Tibial artery (tissue), 4 donors: ENCODE results near the gene ADGRG3.
"Not testable (repeated sequence)": the region's sequence is repeated elsewhere in the genome, so short reads cannot be mapped to it uniquely, and the experiment has no call there.

Source experiments
- DNase-seq, 2 donors: peaks; one replicate each; pipeline ENCODE4 v3.0.0-alpha.2; 2019
- H3K27ac ChIP-seq, 2 donors: fragments of 200-600 bp; sonication (generic) in 1 of 2; 1 replicate in 1 of 2; 2 replicates in 1 of 2; pipeline ENCODE4 v1.5.1; 2018 to 2019; ENCODE audit warnings: mild to moderate bottlenecking in 1 of 2
- H3K27me3 ChIP-seq, 2 donors: fragments of 200-600 bp; sonication (generic) in 1 of 2; one replicate each; pipeline versions ENCODE4 v1.5.1 to v1.6.0; 2016 to 2019
- H3K36me3 ChIP-seq, 3 donors: fragments of 200-600 bp; sonication (generic) in 2 of 3; one replicate each; pipeline ENCODE4 v1.5.1; 2016 to 2019; ENCODE audit warnings: mild to moderate bottlenecking in 2 of 3
- H3K4me1 ChIP-seq, 4 donors: fragments of 200-600 bp; sonication (generic) in 2 of 4; 1 replicate in 3 of 4; 2 replicates in 1 of 4; pipeline ENCODE4 v1.5.1; 2016 to 2019
- H3K4me3 ChIP-seq, 2 donors: fragments of 200-600 bp; sonication (generic) in 1 of 2; 1 replicate in 1 of 2; 2 replicates in 1 of 2; pipeline ENCODE4 v1.5.1; 2018 to 2019; ENCODE audit warnings: mild to moderate bottlenecking in 2 of 2
- H3K9me3 ChIP-seq, 3 donors: fragments of 200-600 bp; sonication (generic) in 1 of 3; one replicate each; pipeline ENCODE4 v1.5.1; 2016 to 2019
- intact Hi-C: fragments of 100-400 bp; cut with DNase I; formaldehyde crosslinking; loops from one replicate; pipeline ENCODE4 v1.15.0; 2023; ENCODE audit warnings: low total_unique reads
- TF ChIP-seq, protein P1 (sequence below), 2 experiments: fragments of 200-600 bp in 1 of 2; fragments of 450-650 bp in 1 of 2; IDR thresholded peaks; one replicate each; pipeline ENCODE4 v1.5.1; 2017 to 2019; ENCODE audit warnings: antibody characterized with exemption in 2 of 2, mild to moderate bottlenecking in 1 of 2, moderate library complexity in 1 of 2

ADGRG3 gene

DNA sequence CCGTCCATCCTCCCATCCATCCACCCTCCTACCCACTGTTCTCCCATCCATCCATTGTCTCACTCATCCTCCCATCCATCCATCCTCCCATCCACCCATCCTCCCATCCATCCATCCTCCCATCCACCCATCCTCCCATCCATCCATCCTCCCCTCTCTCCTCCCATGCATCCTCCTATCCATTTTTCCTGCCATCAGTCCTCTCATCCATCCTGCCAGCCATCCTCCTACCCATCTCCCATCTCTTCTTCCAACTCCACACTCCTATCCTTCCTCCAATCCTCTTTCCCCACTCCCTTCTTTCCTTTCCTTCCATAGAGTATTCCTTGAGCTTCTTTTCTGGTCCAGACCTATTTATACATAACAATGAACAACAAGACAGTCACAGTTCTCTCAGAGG, 38.6 kb downstream of the ADGRG3 start:
- intact Hi-C loops = no loop called here
- no peaks in the 10 kb centered on the region for H3K4me1 ChIP-seq
- H3K4me3 ChIP-seq = no peak overlapping the region
- H3K36me3 ChIP-seq = no peaks in the 10 kb centered on the region
- no peak for DNase-seq
- no peaks in the 10 kb centered on the region for H3K27me3 ChIP-seq
- no peak overlapping the region for H3K27ac ChIP-seq
- TF ChIP-seq, protein P1, sequence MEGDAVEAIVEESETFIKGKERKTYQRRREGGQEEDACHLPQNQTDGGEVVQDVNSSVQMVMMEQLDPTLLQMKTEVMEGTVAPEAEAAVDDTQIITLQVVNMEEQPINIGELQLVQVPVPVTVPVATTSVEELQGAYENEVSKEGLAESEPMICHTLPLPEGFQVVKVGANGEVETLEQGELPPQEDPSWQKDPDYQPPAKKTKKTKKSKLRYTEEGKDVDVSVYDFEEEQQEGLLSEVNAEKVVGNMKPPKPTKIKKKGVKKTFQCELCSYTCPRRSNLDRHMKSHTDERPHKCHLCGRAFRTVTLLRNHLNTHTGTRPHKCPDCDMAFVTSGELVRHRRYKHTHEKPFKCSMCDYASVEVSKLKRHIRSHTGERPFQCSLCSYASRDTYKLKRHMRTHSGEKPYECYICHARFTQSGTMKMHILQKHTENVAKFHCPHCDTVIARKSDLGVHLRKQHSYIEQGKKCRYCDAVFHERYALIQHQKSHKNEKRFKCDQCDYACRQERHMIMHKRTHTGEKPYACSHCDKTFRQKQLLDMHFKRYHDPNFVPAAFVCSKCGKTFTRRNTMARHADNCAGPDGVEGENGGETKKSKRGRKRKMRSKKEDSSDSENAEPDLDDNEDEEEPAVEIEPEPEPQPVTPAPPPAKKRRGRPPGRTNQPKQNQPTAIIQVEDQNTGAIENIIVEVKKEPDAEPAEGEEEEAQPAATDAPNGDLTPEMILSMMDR (IDR thresholded peaks at IDR 0.05) = no peak
- no peaks in the 10 kb centered on the region for H3K9me3 ChIP-seq

DNA sequence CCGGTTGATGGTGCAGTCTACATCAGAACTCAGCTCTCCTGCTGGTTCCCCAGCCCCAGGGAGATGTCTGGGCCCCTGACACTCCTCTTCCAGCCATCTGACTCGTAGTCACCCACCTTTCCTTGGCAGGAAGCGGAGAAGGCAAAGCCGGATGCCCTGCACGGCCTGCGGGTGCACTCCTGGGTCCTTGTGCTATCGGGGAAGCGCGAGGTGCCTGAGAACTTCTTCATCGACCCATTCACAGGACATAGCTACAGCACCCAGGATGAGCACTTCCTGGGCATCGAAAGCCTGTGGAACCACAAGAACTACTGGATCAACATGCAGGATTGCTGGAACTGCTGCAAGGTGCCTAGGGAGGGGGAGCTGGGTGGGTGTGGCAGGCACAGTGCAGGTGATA, 39.2 kb downstream of the ADGRG3 start:
- no peak for DNase-seq
- TF ChIP-seq, protein P1 (IDR thresholded peaks at IDR 0.05) = no peak

DNA sequence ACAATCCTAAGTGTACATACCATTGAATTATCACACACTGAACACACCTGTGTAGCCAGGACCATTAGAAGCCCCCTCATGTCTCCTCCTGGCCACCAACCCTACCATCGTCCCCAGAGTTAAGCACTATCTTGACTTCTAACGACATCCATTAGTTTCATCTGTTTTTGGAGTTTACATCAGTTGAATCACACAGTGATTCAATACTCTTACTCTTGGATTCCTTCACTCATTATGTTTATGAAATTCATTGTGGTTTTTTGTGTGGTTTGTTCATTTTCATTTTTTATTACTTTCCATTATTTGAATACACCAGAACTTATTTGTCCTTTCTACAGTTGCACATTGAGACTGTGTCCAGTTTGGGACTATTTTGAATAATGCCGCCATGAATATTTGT, 40.1 kb downstream of the ADGRG3 start:
- no peak for DNase-seq
- Histone ChIP-seq H3K4me1 (no peaks in the 10 kb centered on the region), H3K36me3 (no peaks in the 10 kb centered on the region), H3K27me3 (no peaks in the 10 kb centered on the region), H3K9me3 (no peaks in the 10 kb centered on the region), H3K27ac (no peak overlapping the region), H3K4me3 (no peak overlapping the region)
- intact Hi-C loops = no loop called here
- TF ChIP-seq, protein P1 (IDR thresholded peaks at IDR 0.05) = no peak

More for the DNA sequence above, 39.2 kb downstream of the ADGRG3 start:
- intact Hi-C loops = no loop called here
- Histone ChIP-seq H3K27me3 (no peaks in the 10 kb centered on the region), H3K27ac (no peak overlapping the region), H3K4me1 (no peaks in the 10 kb centered on the region), H3K9me3 (no peaks in the 10 kb centered on the region), H3K36me3 (no peaks in the 10 kb centered on the region), H3K4me3 (no peak overlapping the region)

DNA sequence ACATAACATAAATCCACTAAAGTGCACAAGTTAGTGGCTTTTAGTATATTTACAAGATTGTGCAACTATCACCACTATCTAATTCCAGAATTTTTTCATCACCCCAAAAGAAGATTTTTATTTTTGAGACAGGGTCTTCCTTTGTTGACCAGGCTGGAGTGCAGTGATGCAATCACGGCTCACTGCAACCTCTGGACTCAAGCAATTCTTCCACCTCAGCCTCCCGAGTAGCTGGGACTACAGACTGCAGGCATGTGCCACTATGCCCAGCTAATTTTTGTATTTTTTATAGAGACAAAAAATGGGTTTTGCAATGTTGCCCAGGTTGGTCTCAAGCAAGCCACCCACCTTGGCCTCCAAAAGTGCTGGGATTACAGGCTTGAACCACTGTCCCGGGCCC, 41.6 kb downstream of the ADGRG3 start:
- Histone ChIP-seq H3K9me3 (no peaks in the 10 kb centered on the region), H3K36me3 (no peaks in the 10 kb centered on the region), H3K27ac (no peak overlapping the region), H3K27me3 (no peaks in the 10 kb centered on the region), H3K4me1 (no peaks in the 10 kb centered on the region), H3K4me3 (no peak overlapping the region)
- intact Hi-C loops = no loop called here
- DNase-seq = no peak
- TF ChIP-seq, protein P1 (IDR thresholded peaks at IDR 0.05) = no peak

DNA sequence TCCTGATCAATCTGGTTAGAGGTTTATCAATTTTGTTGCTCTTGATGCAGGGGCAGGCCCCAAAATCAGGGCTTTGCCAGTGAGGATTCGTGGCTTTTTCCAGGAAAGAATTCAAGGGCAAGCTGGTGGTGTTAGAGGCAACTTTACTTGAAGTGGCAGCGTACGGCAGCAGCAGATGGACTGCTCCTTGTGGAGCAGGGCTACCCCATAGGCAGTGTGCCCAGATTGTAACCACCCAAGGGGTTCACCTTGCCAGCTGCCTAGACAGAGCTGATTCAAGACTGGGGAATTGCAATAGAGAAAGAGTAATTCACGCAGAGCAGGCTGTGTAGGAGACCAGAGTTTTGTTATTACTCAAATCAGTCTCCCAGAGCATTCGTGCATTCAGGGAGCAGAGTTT, 43.2 kb downstream of the ADGRG3 start:
- no peaks in the 10 kb centered on the region for H3K4me1 ChIP-seq
- H3K4me3 ChIP-seq = no peak overlapping the region
- no peaks in the 10 kb centered on the region for H3K36me3 ChIP-seq
- DNase-seq = no peak
- no peaks in the 10 kb centered on the region for H3K9me3 ChIP-seq
- intact Hi-C loops = no loop called here
- TF ChIP-seq, protein P1 (IDR thresholded peaks at IDR 0.05) = no peak
- H3K27me3 ChIP-seq = peaks cover 0 to 5% of the 10 kb centered on the region in 2 donors
- H3K27ac ChIP-seq = no peak overlapping the region

DNA sequence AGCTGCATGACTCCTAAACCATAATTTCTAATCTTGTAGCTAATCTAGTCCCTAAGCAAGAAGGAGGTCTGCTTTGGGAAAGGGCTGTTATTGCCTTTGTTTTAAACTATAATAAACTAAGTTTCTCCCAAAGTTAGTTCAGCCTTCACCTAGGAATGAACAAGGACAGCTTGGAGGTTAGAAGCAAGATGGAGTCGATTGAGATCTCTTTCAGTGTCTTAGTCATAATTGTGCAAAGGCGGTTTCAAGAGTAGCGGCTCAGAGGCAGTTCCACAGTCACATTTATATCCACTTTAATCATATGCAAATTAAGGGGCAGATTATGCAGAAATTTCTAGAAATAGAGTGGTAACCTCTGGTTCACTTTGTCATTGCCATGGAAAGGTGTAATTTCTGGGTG, 43.9 kb downstream of the ADGRG3 start:
- Histone ChIP-seq H3K36me3 (no peaks in the 10 kb centered on the region), H3K4me3 (no peak overlapping the region), H3K4me1 (no peaks in the 10 kb centered on the region), H3K9me3 (no peaks in the 10 kb centered on the region), H3K27ac (no peak overlapping the region), H3K27me3 (peaks cover 0 to 5% of the 10 kb centered on the region in 2 donors)
- intact Hi-C loops = no loop called here
- DNase-seq = no peak
- TF ChIP-seq, protein P1 (IDR thresholded peaks at IDR 0.05) = no peak

DNA sequence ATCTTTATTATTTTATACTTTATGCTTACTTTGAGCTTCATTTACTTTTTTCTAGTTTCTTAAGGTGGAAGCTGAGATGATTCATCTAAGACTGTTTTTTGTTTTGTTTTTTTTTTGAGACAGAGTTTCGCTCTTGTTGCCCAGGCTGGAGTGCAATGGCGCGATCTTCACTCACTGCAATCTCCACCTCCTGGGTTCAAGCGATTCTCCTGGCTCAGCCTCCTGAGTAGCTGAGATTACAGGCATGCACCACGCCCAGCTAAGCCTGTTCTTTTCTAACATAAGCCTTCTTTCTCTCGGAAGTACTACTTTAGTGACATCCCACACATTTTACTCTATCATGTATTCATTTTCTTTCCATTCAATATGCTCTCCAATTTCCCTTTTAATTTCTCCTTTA, 44.5 kb downstream of the ADGRG3 start:
- DNase-seq, H3K4me3 ChIP-seq, intact Hi-C loops, H3K36me3 ChIP-seq, H3K4me1 ChIP-seq, H3K27me3 ChIP-seq, H3K27ac ChIP-seq, H3K9me3 ChIP-seq: not testable (repeated sequence)
